HG02763 (cell line): ENCODE measurements around the gene ARL14EPL.
"Not testable (repeated sequence)": the region's sequence is repeated elsewhere in the genome, so short reads cannot be mapped to it uniquely, and the experiment has no call there.

Experiments used
- ATAC-seq: cut with Tn5 transposase; IDR thresholded peaks from one replicate; pipeline ENCODE4 v1.9.1; 2021; ENCODE audit warnings: mild to moderate bottlenecking, moderate library complexity; ENCODE audit not compliant: unreplicated experiment

The ARL14EPL gene

DNA sequence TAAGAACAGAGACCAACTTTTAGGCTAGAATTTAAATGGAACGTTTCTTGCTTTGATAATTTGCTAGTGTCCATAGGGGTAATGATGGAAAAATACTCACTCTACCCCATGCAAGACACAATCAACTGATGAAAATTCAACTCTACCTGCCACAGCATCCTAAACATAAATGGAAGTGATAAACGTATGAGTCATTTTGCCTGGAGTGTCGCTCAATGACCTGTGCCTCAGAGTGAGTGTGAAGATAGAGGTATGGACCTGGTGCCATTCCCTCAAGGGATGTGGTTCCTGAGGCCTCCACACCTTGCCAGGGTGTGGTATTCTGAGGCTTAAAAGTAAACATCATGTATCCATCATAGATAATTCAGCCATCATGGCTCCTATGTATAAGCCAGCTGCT lies 14.0 kb downstream of the ARL14EPL start:
- no peak for ATAC-seq

DNA sequence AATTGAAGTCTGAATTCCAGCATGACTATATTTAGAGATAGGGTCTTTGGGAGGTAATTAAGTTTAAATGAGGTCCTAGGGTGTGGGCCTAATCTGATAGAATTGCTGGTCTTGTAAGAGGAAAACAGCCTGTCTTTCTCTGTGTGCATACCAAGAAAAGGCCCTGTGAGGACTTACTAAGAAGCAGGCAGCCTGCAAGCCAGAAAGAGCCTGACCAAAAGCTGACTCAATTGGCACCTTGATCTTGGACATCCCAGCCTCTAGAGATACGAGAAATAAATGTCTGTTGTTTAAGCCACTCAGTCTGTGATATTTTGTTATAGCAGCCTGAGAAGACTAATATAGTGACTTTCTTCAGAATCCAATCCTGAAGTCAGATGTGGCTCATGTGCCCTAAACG lies 14.6 kb downstream of the ARL14EPL start:
- ATAC-seq: no peak

DNA sequence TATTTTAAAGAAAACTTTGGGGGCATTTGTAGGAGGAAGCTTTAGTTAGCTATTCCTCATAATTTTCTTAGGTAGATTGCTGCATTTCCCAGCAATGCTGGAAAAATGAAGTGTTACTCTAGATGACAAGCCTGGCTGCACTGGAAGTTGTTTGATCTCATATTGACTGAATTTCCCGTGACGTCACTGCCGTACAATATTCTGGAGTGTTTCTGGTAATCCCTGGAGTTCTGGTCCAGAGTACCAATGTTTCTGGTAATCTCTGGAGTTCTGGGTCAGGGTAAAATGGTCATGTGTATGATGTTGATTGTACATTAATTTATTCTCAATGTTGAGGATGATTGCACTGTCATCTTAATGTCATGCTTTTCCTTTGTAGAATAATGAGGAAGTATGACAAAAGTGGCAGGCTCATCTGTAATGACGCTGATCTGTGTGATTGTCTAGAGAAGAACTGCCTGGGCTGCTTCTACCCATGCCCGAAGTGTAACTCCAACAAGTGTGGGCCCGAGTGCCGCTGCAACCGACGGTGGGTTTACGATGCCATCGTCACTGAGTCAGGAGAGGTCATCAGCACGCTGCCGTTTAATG lies 26.2 kb downstream of the ARL14EPL start:
- no peak for ATAC-seq

DNA sequence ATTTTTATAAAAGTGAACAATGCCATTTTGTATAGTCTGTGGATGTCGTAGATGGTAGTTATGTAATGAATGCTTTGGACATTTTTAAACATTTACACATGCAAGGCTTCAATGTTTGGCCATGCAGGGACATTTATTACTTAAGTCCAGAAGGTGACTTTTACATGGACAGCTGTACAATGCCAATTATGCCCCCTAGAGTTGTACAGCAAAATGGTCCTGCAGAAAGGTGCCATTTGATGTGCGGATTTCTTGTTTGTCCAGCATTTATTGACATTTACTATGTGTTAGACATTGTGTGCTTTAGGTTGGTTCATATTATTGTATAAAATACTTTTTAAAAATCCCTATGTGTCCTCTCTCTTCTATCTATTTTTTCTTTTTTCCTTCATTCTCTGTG lies 30.1 kb downstream of the ARL14EPL start:
- ATAC-seq: no peak

GRCh38 chr5:116063950-116064349 lies 31.7 kb downstream of the ARL14EPL start:
- no peak for ATAC-seq

- no peak for ATAC-seq
Observed at GRCh38 chr5:116068028-116068632, 35.9 kb downstream of the ARL14EPL start.

DNA sequence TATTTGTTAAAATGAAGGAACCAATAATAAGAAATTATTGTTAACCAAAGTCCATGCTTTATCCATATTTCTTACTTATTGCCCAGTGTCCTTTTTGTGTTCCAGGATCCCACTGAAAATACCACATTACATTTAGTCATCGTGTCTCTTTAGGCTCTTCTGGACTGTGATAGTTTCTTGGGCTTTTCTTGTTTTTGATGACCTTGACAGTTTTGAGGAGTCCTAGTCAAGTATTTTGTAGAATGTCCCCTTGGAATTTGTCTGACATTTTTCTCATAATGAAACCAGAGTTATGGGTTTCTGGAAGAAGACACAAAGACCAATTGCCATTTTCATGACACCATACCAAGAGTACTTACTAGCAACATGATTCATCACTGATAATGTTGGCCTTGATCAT lies 38.9 kb downstream of the ARL14EPL start:
- ATAC-seq: no peak

GRCh38 chr5:116075191-116075831 lies 43.0 kb downstream of the ARL14EPL start:
- ATAC-seq: no peak

DNA sequence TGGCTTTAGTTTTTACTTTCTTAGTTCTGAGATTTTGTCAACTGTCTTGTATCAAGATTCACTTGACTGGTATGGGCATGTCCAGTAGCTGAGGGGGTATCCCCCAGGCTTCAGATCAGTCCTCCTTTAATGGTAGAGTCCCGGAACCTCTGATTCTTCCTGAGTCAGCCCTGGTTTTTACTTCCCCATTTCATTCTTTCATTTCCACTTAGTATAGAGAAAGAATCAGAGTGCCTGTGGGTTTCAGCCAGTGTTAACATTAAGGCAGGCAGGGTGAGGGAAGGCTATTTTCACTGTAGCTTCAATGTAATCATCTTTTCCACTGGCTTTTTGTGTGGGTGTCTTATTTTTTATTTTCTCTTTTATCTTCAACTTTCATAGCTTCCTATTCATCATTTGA lies 44.2 kb downstream of the ARL14EPL start:
- peak; percentile 99 for ATAC-seq

- no peak for ATAC-seq
Observed at GRCh38 chr5:116078199-116078598, 45.9 kb downstream of the ARL14EPL start.

DNA sequence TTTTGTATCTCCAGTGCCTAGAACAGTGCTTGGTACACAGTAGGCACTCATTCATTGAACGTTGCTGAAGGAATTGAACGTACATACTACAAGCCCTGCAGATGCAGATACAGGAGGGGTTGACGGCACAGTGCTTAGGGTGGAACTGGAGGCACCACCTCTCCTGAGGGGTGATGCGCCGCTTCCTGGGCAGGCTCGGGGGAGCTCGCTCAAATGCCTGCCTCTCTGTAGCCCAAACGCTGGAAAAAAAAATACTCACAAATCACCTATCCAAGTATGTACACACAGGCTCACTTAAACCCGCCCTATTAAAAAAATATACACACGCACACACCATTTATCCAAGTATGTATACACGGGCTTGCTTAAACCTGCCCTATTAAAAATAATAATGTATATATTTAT lies 52.0 kb downstream of the ARL14EPL start:
- peak; percentile 31 for ATAC-seq

DNA sequence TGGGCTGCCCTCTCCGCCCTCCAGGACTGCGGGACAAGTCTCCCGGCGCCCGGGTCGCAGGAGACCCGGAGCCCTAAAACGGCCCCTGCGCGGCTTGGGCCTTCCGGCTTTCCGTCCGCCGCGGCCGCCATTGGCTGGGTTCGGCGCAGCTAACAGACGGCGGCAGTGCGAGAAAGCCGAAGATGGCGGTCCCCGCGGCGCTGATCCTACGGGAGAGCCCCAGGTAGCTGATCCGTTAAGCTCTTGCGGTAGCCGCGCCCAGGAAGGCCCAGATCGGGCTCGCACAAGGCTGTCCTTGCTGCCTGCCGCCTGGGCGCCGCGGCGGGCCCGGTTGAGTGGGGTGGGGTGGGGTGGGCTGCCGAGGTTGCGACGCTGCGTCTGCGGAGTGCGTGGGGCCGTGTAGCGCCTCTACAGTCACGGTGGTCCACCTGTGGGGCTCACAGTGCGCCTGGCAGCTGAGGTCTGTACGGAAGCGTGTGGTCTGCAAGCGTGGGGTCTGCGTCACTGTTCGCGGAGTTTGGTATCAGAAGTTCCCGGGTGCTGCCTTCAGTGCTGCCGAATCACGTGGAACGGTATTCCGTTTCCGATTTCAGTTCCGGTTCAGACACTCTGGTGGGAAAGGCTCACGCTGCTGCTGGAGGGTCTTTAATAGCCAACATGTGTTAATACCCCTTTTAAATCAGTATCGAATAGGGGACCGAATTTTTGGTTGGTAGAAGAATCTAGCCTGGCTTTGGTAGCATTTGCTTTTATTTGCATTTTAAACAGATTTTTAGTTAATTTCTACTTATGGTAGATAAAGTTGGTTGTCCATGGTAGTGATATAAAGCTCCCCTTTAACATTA lies 52.8 kb downstream of the ARL14EPL start, which contains the start of gene COMMD10:
Gene COMMD10 (plus strand): TSS at position 155 of the 845 bp plus-strand sequence.
- peak; percentile 88 for ATAC-seq

DNA sequence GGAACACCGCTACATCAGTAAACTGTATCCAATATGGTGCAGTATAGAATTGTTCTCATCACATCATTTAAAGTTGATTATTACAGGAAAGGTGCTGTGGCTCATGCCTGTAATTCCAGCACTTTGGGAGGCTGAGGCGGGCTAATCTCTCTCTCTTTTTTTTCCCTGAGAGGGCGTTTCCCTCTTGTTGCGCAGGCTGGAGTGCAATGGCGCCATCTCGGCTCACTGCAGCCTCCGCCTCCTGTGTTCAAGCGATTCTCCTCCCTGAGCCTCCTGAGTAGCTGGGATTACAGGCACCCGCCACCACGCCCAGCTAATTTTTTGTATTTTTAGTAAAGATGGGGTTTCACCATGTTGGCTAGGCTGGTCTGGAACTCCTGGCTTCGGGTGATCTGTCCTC lies 54.0 kb downstream of the ARL14EPL start:
- ATAC-seq: not testable (repeated sequence)

- no peak for ATAC-seq
Observed at GRCh38 chr5:116088062-116088461, 55.8 kb downstream of the ARL14EPL start.

- no peak for ATAC-seq
Observed at GRCh38 chr5:116090302-116090701, 58.0 kb downstream of the ARL14EPL start.

DNA sequence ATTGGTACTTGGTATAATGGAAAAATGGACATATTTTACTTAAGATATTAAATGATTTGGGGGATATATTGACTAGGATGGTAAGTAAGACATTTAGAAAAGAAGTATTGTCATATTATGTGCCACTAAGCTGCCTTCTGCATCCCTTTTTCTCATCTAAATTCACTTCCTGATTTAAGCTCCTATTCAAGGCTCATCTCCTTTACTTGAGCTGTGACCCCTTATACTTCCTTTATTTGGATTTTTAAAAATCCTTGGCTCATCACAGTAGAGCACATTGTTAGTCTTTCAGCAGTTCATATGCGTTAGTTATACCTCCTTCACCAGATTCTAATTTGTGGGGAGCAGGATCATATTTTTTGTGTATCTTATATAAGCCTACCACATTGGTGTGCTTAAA lies 59.1 kb downstream of the ARL14EPL start:
- ATAC-seq: no peak

GRCh38 chr5:116097301-116097700 lies 65.0 kb downstream of the ARL14EPL start:
- ATAC-seq: no peak

- ATAC-seq: no peak
Observed at GRCh38 chr5:116098998-116099397, 66.7 kb downstream of the ARL14EPL start.

GRCh38 chr5:116104941-116105340 lies 72.7 kb downstream of the ARL14EPL start:
- ATAC-seq: not testable (repeated sequence)
